GM21723 (cell line): Measurements from ENCODE around the gene FOXP1.

Experiments used
- ATAC-seq: cut with Tn5 transposase; IDR thresholded peaks from one replicate; pipeline ENCODE4 v1.9.1; 2021; ENCODE audit warnings: mild to moderate bottlenecking, moderate library complexity; ENCODE audit not compliant: unreplicated experiment

The FOXP1 gene

GRCh38 chr3:71565316-71565715, 18.2 kb downstream of the FOXP1 start:
- no peak for ATAC-seq

GRCh38 chr3:71564361-71564760, 19.2 kb downstream of the FOXP1 start:
- no peak for ATAC-seq

GRCh38 chr3:71563827-71564226, 19.7 kb downstream of the FOXP1 start:
- peak; percentile 83 for ATAC-seq

GRCh38 chr3:71562938-71563337, 20.6 kb downstream of the FOXP1 start:
- ATAC-seq = no peak

GRCh38 chr3:71560665-71561064, 22.9 kb downstream of the FOXP1 start:
- ATAC-seq = no peak

- ATAC-seq = no peak
Observed at GRCh38 chr3:71559578-71560162, 23.9 kb downstream of the FOXP1 start.

- ATAC-seq = no peak
Observed at GRCh38 chr3:71559021-71559420, 24.5 kb downstream of the FOXP1 start.

- no peak for ATAC-seq
Observed at GRCh38 chr3:71554649-71555048, 28.9 kb downstream of the FOXP1 start.

GRCh38 chr3:71551311-71551919, 32.1 kb downstream of the FOXP1 start:
- ATAC-seq = no peak

GRCh38 chr3:71549951-71550350, 33.6 kb downstream of the FOXP1 start:
- no peak for ATAC-seq

GRCh38 chr3:71548705-71549384, 34.7 kb downstream of the FOXP1 start:
- no peak for ATAC-seq

GRCh38 chr3:71547249-71548198, 36.0 kb downstream of the FOXP1 start:
- ATAC-seq = no peak

- ATAC-seq = no peak
Observed at GRCh38 chr3:71546821-71547220, 36.7 kb downstream of the FOXP1 start.

GRCh38 chr3:71545330-71545729, 38.2 kb downstream of the FOXP1 start:
- ATAC-seq = no peak

GRCh38 chr3:71543371-71544016, 40.0 kb downstream of the FOXP1 start:
- ATAC-seq = no peak

GRCh38 chr3:71542521-71543370, 40.8 kb downstream of the FOXP1 start:
- ATAC-seq = peak; percentile 51

GRCh38 chr3:71541313-71541712, 42.2 kb downstream of the FOXP1 start:
- no peak for ATAC-seq

- no peak for ATAC-seq
Observed at GRCh38 chr3:71537211-71537611, 46.3 kb downstream of the FOXP1 start.

GRCh38 chr3:71536376-71536965, 47.1 kb downstream of the FOXP1 start:
- no peak for ATAC-seq
